GM18951 (cell line): ENCODE measurements around the gene MYO5A.
"Not testable (repeated sequence)": the region's sequence is repeated elsewhere in the genome, so short reads cannot be mapped to it uniquely, and the experiment has no call there.

Source experiments
- POLR2A ChIP-seq: IDR thresholded peaks from 4 replicates; pipeline ENCODE4 v1.6.1; 2011; ENCODE audit warnings: mild to moderate bottlenecking; ENCODE audit not compliant: insufficient read length, insufficient read depth; ENCODE audit errors: extremely low read depth
- in situ Hi-C: fragments of 300-500 bp; cut with MboI; formaldehyde crosslinking; loops from one replicate; pipeline ENCODE4 v1.12.0; 2022; ENCODE audit warnings: low sequenced_read_pairs, mixed read lengths, inconsistent platforms; ENCODE audit not compliant: unreplicated experiment

MYO5A gene

GRCh38 chr15:52288986-52289385 lies 239.7 kb downstream of the MYO5A start:
- in situ Hi-C loops, result no loop called here
- TF ChIP-seq POLR2A, result no peak

- in situ Hi-C loops, result no loop called here
- TF ChIP-seq POLR2A, result no peak
Measured at GRCh38 chr15:52288051-52288942, 240.4 kb downstream of the MYO5A start.

GRCh38 chr15:52287114-52287513 lies 241.6 kb downstream of the MYO5A start:
- in situ Hi-C loops, result no loop called here

GRCh38 chr15:52285941-52286340 lies 242.7 kb downstream of the MYO5A start:
- in situ Hi-C loops, result not testable (repeated sequence)

More at GRCh38 chr15:52287114-52287513, 241.6 kb downstream of the MYO5A start:
- TF ChIP-seq POLR2A, result no peak

GRCh38 chr15:52284164-52284563 lies 244.5 kb downstream of the MYO5A start:
- in situ Hi-C loops, result no loop called here
- no peak for TF ChIP-seq POLR2A

GRCh38 chr15:52283281-52283680 lies 245.4 kb downstream of the MYO5A start:
- TF ChIP-seq POLR2A, result no peak
- in situ Hi-C loops, result no loop called here

GRCh38 chr15:52282418-52282817 lies 246.3 kb downstream of the MYO5A start:
- no peak for TF ChIP-seq POLR2A
- in situ Hi-C loops, result no loop called here

GRCh38 chr15:52281085-52282035 lies 247.3 kb downstream of the MYO5A start:
- in situ Hi-C loops, result no loop called here
- no peak for TF ChIP-seq POLR2A

- TF ChIP-seq POLR2A, result no peak
- in situ Hi-C loops, result no loop called here
Measured at GRCh38 chr15:52280326-52281084, 248.2 kb downstream of the MYO5A start.

GRCh38 chr15:52278636-52279367 lies 249.9 kb downstream of the MYO5A start:
- in situ Hi-C loops, result no loop called here

GRCh38 chr15:52278135-52278534 lies 250.5 kb downstream of the MYO5A start:
- in situ Hi-C loops, result no loop called here

More at GRCh38 chr15:52278636-52279367, 249.9 kb downstream of the MYO5A start:
- TF ChIP-seq POLR2A, result no peak

GRCh38 chr15:52277575-52277974 lies 251.1 kb downstream of the MYO5A start:
- no peak for TF ChIP-seq POLR2A
- in situ Hi-C loops, result no loop called here

More at GRCh38 chr15:52278135-52278534, 250.5 kb downstream of the MYO5A start:
- no peak for TF ChIP-seq POLR2A

- in situ Hi-C loops, result no loop called here
- no peak for TF ChIP-seq POLR2A
Measured at GRCh38 chr15:52276256-52276770, 252.4 kb downstream of the MYO5A start.
